ENCODE measurements around the gene ERGIC1. TPM values are rescaled to one million over a fixed set of nuclear protein-coding genes. Genes with fewer than 3 reads are reported as not detected.

ERGIC1 gene
- total and polyA plus RNA-seq, 2 experiments from 2014 or later = 25.2 to 92.2 TPM

DNA sequence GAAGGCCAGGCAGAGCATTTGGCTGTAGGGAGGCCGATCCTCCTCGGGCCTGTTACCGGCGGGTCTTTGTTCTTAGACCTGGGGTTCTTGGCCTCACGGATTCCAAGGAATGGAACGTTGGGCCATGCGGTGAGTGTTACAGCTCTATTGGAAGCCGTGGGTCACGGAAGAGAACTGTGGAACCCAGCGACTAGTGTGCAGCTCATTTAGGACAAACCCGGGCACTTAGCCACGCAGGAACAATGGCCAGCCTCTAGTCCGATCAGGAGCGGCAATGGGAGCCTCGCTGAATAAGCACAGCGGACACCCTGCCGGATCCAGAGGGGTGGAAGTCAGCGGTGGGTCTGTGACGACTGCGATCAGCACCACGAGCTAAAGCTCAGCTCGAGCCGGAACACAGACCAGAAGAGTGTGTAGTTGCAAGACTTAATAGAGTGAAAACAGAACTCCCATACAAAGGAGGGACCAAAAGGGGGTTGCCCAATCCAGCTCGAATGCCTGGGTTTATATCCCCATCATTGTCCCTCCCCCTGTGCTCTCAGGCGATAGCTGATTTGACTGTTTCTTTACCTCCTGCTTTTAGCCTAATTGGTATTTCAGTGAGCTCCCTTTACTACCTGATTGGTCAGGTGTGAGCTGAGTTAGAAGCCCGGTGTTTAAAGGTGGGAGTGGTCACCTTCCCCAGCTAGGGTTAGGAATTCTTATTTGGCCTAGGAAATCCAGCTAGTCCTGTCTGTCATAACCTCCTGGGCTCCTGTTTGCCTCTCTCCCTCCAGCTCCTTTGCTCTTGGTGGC lies 71.5 kb downstream of the ERGIC1 start:
- H3K36me3 Mint-ChIP-seq (ENCODE audit: low read depth) = peaks cover 22% of the 10 kb centered on the region
- Histone ChIP-seq H3K4me1 (ENCODE audit: insufficient read depth) (peaks cover 8% of the 10 kb centered on the region; the same call in 1 of the 2 replicates), H4K20me1 (replicated peaks; ENCODE audit: insufficient read depth) (0 out of 2 replicates have a peak, but pooled peaks cover 3% of the 10 kb centered on the region), H2AFZ (no peak overlapping the region), H3K36me3 (ENCODE audit: insufficient read depth) (peaks cover 7% of the 10 kb centered on the region; the same call in 1 of the 2 replicates), H3F3A (replicated peaks; ENCODE audit: low read depth) (0 out of 2 replicates have a peak, but pooled peaks cover 4% of the 10 kb centered on the region), H3K79me2 (replicated peaks; ENCODE audit: insufficient read depth) (no peaks in the 10 kb centered on the region), H3K27me3 (ENCODE audit: insufficient read depth) (no peaks in the 10 kb centered on the region), H3K4me2 (no peak overlapping the region), H3K9me2 (ENCODE audit: insufficient read depth) (no peaks in the 10 kb centered on the region), H3K4me3 (no peak overlapping the region), H3K27ac (ENCODE audit: low read depth) (no peak overlapping the region)
- ATAC-seq = peak; percentile 6; the same call in 1 of the 3 replicates
- DNase-seq (ENCODE audit: low spot score) = peak; percentile 30
- H3K27me3 Mint-ChIP-seq (ENCODE audit: insufficient read depth, low read depth, poor library complexity) = peaks cover 4% of the 10 kb centered on the region
- no peak overlapping the region for H3K4me3 Mint-ChIP-seq
- peaks cover 34% of the 10 kb centered on the region for H3K4me1 Mint-ChIP-seq
- no peaks in the 10 kb centered on the region for H3K9me3 Mint-ChIP-seq
- TF ChIP-seq, protein P1, sequence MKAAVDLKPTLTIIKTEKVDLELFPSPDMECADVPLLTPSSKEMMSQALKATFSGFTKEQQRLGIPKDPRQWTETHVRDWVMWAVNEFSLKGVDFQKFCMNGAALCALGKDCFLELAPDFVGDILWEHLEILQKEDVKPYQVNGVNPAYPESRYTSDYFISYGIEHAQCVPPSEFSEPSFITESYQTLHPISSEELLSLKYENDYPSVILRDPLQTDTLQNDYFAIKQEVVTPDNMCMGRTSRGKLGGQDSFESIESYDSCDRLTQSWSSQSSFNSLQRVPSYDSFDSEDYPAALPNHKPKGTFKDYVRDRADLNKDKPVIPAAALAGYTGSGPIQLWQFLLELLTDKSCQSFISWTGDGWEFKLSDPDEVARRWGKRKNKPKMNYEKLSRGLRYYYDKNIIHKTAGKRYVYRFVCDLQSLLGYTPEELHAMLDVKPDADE (IDR thresholded peaks at IDR 0.05) = no peak
- peak overlapping the region; percentile 83 for H3K27ac Mint-ChIP-seq

DNA sequence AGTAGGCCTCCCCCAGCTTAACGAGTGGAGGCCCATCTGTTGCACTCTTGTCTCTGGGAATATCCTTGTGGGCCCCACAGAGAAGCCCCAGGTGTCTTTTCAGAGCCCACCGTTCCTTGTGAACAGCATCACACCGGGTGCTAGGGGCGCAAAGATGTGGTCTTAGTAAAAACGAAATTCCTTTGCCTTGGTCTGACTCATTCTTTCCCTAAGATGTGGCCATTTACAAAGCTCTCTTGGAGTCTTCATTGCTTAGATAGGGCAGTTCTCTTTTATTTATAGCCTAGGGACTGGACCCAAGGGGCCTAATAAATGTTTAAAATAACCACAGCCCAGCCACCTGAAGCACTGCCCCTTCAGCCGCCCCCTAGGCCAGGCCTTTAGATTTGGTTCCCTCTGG lies 72.4 kb downstream of the ERGIC1 start:
- no peaks in the 10 kb centered on the region for H3K27me3 ChIP-seq (ENCODE audit: insufficient read depth)
- H3K4me2 ChIP-seq = no peak overlapping the region
- H3K79me2 ChIP-seq (replicated peaks; ENCODE audit: insufficient read depth) = no peaks in the 10 kb centered on the region
- peaks cover 4% of the 10 kb centered on the region for H3K27me3 Mint-ChIP-seq (ENCODE audit: insufficient read depth, low read depth, poor library complexity)
- H3K27ac Mint-ChIP-seq = no peak overlapping the region
- no peak overlapping the region for H3K27ac ChIP-seq (ENCODE audit: low read depth)
- no peak overlapping the region for H3K4me3 ChIP-seq
- ATAC-seq = no peak
- no peak for DNase-seq (ENCODE audit: low spot score)
- H3K36me3 ChIP-seq (ENCODE audit: insufficient read depth) = 0 out of 2 replicates have a peak, but pooled peaks cover 7% of the 10 kb centered on the region
- H3F3A ChIP-seq (replicated peaks; ENCODE audit: low read depth) = 0 out of 2 replicates have a peak, but pooled peaks cover 4% of the 10 kb centered on the region
- peaks cover 8% of the 10 kb centered on the region; the same call in 1 of the 2 replicates for H3K4me1 ChIP-seq (ENCODE audit: insufficient read depth)
- no peak overlapping the region for H2AFZ ChIP-seq
- H4K20me1 ChIP-seq (replicated peaks; ENCODE audit: insufficient read depth) = 0 out of 2 replicates have a peak, but pooled peaks cover 3% of the 10 kb centered on the region
- no peaks in the 10 kb centered on the region for H3K9me2 ChIP-seq (ENCODE audit: insufficient read depth)
- H3K36me3 Mint-ChIP-seq (ENCODE audit: low read depth) = peaks cover 24% of the 10 kb centered on the region
- peaks cover 34% of the 10 kb centered on the region for H3K4me1 Mint-ChIP-seq
- TF ChIP-seq ZNF114 (CRISPR knock-in tag; IDR thresholded peaks at IDR 0.05) = no peak
- TF ChIP-seq, protein P2, sequence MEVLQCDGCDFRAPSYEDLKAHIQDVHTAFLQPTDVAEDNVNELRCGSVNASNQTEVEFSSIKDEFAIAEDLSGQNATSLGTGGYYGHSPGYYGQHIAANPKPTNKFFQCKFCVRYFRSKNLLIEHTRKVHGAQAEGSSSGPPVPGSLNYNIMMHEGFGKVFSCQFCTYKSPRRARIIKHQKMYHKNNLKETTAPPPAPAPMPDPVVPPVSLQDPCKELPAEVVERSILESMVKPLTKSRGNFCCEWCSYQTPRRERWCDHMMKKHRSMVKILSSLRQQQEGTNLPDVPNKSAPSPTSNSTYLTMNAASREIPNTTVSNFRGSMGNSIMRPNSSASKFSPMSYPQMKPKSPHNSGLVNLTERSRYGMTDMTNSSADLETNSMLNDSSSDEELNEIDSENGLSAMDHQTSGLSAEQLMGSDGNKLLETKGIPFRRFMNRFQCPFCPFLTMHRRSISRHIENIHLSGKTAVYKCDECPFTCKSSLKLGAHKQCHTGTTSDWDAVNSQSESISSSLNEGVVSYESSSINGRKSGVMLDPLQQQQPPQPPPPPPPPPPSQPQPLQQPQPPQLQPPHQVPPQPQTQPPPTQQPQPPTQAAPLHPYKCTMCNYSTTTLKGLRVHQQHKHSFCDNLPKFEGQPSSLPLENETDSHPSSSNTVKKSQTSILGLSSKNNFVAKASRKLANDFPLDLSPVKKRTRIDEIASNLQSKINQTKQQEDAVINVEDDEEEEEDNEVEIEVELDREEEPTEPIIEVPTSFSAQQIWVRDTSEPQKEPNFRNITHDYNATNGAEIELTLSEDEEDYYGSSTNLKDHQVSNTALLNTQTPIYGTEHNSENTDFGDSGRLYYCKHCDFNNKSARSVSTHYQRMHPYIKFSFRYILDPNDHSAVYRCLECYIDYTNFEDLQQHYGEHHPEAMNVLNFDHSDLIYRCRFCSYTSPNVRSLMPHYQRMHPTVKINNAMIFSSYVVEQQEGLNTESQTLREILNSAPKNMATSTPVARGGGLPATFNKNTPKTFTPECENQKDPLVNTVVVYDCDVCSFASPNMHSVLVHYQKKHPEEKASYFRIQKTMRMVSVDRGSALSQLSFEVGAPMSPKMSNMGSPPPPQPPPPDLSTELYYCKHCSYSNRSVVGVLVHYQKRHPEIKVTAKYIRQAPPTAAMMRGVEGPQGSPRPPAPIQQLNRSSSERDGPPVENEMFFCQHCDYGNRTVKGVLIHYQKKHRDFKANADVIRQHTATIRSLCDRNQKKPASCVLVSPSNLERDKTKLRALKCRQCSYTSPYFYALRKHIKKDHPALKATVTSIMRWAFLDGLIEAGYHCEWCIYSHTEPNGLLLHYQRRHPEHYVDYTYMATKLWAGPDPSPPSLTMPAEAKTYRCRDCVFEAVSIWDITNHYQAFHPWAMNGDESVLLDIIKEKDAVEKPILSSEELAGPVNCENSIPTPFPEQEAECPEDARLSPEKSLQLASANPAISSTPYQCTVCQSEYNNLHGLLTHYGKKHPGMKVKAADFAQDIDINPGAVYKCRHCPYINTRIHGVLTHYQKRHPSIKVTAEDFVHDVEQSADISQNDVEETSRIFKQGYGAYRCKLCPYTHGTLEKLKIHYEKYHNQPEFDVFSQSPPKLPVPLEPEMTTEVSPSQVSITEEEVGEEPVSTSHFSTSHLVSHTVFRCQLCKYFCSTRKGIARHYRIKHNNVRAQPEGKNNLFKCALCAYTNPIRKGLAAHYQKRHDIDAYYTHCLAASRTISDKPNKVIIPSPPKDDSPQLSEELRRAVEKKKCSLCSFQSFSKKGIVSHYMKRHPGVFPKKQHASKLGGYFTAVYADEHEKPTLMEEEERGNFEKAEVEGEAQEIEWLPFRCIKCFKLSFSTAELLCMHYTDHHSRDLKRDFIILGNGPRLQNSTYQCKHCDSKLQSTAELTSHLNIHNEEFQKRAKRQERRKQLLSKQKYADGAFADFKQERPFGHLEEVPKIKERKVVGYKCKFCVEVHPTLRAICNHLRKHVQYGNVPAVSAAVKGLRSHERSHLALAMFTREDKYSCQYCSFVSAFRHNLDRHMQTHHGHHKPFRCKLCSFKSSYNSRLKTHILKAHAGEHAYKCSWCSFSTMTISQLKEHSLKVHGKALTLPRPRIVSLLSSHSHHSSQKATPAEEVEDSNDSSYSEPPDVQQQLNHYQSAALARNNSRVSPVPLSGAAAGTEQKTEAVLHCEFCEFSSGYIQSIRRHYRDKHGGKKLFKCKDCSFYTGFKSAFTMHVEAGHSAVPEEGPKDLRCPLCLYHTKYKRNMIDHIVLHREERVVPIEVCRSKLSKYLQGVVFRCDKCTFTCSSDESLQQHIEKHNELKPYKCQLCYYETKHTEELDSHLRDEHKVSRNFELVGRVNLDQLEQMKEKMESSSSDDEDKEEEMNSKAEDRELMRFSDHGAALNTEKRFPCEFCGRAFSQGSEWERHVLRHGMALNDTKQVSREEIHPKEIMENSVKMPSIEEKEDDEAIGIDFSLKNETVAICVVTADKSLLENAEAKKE (CRISPR knock-in tag; IDR thresholded peaks at IDR 0.05) = no peak
- no peak for TF ChIP-seq NANOG (IDR thresholded peaks at IDR 0.05; ENCODE audit: borderline replicate concordance)
- no peak for TF ChIP-seq CREB1 (CRISPR knock-in tag; IDR thresholded peaks at IDR 0.05; ENCODE audit: low read depth)
- no peak for TF ChIP-seq POLR2AphosphoS5 (IDR thresholded peaks at IDR 0.05; ENCODE audit: low read depth)
- TF ChIP-seq, protein P3, sequence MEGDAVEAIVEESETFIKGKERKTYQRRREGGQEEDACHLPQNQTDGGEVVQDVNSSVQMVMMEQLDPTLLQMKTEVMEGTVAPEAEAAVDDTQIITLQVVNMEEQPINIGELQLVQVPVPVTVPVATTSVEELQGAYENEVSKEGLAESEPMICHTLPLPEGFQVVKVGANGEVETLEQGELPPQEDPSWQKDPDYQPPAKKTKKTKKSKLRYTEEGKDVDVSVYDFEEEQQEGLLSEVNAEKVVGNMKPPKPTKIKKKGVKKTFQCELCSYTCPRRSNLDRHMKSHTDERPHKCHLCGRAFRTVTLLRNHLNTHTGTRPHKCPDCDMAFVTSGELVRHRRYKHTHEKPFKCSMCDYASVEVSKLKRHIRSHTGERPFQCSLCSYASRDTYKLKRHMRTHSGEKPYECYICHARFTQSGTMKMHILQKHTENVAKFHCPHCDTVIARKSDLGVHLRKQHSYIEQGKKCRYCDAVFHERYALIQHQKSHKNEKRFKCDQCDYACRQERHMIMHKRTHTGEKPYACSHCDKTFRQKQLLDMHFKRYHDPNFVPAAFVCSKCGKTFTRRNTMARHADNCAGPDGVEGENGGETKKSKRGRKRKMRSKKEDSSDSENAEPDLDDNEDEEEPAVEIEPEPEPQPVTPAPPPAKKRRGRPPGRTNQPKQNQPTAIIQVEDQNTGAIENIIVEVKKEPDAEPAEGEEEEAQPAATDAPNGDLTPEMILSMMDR (conservative IDR thresholded peaks at IDR 0.05; ENCODE audit: low read depth in 2 of 2) = no peak
- no peak overlapping the region for H3K4me3 Mint-ChIP-seq
- no peaks in the 10 kb centered on the region for H3K9me3 Mint-ChIP-seq
